T47D (cell line): ENCODE data around the gene HLA-E.
"Not testable (repeated sequence)": the region's sequence is repeated elsewhere in the genome, so short reads cannot be mapped to it uniquely, and the experiment has no call there.

Source experiments
- DNase-seq, 2 experiments: peaks; one replicate each; pipeline versions ENCODE4 v3.0.0 to v3.0.0-alpha.2; 2011 to 2012; ENCODE audit warnings: low read depth in 1 of 2, low spot score in 1 of 2
- JUND ChIP-seq: IDR thresholded peaks from 2 replicates; pipeline ENCODE4 v1.6.1; 2012; ENCODE audit warnings: low read depth
- in situ Hi-C: cut with HindIII; loops from 2 replicates; pipeline ENCODE4 v1.10.0; 2016; ENCODE audit warnings: low sequenced_read_pairs, low pct_unique_long_range_greater_than_20kb

The HLA-E gene

GRCh38 chr6:30461055-30461454 lies 28.3 kb upstream of the HLA-E start:
- TF ChIP-seq JUND = no peak
- in situ Hi-C loops = no loop called here
- no peak for DNase-seq

GRCh38 chr6:30462482-30462881 lies 26.8 kb upstream of the HLA-E start:
- TF ChIP-seq JUND = no peak
- in situ Hi-C loops = no loop called here
- DNase-seq = no peak

DNA sequence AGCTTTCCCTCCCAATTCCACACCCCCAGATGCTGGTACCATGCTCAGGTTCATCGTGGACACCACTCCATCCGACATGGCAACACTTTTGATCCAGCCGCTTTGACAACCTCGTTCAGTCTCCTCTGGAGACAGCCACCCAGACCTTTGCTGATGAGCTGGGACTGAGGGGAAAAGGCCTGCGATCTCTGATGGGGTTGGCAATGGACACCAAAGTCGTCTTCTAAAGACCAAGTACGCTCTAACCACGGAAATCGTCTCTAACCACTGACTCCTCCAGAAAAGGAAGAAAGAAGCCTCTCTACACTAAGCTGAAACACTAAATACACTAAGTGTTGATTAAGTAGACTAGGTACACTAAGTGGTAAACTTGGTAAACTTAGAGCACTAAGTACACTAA lies 26.1 kb upstream of the HLA-E start:
- DNase-seq = no peak
- no peak for TF ChIP-seq JUND
- in situ Hi-C loops = no loop called here

GRCh38 chr6:30463651-30464618 lies 25.4 kb upstream of the HLA-E start:
- no peak for DNase-seq
- no peak for TF ChIP-seq JUND
- in situ Hi-C loops = no loop called here

DNA sequence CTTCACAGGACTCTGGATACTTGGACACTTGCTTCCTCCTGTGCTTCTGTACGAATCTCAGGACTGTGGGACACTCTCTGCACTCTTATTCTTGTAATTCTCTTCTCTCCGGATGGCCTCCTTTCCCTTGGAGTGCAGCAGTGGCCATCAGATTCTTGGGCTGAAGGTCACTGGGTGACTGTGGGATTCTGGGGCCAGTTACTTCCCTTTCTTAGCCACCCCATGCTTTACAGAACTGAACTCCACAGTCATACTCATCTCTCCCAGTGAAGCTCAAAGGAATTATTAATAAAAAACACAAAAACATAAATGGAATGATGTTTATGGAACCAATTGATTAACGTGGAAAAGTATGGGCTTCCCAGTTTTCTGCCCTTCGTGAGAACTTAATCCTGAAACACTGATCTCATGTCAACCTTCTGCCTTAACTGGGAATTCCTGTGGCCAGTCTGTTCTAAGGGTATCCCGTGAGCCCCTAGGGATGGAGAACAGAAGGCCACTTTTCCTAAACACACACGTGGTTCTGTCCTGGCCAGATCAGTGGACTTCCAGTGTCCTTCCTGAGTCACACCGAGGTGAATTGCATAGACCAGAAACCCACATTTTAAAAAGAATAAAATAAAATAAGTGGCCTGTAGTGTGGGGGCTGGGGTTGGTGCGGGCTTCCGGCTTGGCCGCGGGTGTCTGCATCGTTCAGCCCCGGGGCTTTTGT lies 23.6 kb upstream of the HLA-E start:
- in situ Hi-C loops = no loop called here
- no peak for TF ChIP-seq JUND
- no peak for DNase-seq

DNA sequence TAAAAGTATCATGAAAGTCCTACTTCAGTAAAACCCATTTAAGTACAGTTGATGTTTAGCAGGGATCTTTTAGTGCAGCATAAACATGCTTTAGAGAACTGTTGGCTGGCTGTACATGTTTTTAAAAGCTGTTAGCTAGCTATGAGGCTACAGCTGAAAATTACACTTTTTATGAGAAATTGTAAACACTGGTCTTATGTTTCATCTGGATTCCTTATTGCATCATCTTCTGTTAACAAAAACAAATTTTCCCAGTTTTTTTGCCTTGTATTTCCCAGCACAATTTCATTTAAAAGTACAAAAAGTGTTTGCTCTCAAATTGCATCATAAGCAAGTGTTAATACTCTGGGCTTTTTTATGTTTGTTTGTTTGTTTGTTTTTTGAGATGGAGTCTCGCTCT lies 18.3 kb upstream of the HLA-E start:
- in situ Hi-C loops = no loop called here
- no peak for TF ChIP-seq JUND
- DNase-seq = no peak

GRCh38 chr6:30475116-30475515 lies 14.2 kb upstream of the HLA-E start:
- in situ Hi-C loops, DNase-seq: not testable (repeated sequence)

DNA sequence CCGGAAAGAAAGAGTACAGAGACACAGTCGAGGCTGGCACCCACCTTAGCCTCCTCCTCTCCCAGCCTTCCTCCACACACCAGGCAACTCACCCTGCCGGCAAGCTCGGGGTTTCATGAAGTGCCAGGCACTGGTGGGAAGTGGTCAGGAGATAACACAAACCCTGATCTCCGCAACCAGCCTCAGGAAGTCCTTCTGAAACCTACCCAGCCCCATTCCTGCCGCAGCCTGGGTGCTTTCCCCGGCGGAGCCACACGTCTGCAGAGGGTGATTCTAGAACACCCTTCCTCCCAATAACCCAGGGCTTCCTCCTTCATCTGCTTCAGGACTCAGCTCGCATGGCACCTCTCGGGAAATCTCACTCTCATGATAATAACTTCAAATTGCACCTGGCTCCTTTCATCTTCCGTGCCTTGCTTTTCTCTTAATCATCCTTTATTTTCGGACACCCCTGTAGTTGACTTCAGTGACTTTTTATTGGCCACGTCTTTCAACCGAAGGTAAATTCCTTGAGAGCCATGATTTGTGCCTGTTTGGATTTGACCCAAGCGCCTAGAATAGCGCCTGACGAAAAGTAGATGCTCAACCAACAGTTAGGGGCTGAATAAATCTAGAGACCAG lies 8.7 kb upstream of the HLA-E start:
- no peak for DNase-seq
- in situ Hi-C loops = no loop called here
- TF ChIP-seq JUND = no peak

DNA sequence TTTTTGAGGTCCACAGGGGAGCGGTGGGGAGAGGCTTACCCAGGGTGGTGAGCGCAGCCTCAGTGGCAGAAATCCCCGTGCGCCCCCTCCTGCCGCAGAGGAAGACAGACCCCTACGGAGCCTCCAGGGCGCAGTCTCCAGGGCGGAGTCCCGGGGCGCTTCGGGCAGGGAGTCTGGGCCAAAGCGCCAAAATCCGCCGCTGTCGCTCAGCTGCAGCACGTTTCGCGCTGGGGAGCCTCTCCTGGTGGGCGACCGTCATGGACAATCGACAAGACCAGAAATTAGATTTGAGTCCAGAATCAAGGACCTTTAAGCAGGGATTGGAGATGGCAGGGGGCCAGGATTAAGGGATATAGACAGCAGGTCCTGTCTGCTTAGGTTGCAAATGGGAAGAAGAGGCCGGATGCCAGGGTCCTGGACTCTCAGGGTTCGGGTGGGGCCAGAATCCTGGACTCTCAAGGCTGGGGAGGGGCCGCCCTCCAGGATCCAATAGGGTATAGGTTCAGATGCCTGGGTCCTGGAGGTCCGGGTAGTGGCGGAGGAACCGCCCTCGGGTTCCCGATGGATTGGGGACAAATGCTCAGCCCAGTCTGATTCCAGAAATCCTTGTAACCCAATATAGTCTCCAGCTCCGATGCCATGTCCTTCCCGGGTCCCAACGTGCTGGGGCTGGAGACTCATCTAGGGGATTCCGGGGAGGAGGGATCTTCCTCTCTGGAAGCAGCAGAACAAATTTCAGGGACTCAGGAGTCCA lies 7.9 kb upstream of the HLA-E start:
- no peak for DNase-seq
- no peak for TF ChIP-seq JUND
- in situ Hi-C loops = no loop called here

DNA sequence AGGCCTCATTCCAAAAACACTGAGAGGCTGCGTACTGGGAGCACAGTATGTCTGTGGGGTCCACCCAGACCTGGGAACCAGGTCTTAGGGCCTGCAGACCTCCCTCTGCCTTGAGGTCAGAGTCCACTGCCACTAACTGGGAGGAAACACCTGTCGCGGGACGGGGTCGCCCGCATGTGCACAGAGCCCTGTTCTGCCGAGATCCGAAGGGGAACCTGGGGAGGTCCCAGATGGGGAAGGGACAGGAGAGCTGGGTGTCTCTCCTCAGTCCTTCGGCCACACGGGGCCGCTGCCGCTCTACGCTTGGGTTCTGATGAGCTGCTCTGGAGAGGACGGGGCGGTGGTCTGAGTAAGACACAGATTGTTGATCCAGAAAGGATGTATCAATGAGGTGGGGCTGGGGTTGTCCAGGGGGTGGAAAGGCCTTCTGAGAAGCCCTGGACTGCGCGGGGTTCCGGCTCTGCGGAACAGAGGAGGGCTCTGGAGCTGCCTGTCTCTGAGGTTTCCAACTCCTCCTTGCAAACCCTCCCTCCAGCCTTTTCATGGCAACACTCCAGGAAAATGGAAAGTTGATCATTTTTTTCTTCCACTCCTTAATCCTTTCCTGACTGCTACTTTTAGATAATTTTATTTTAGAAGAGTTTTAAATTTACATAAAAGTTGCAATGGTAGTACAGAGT lies 7.2 kb upstream of the HLA-E start:
- peak; percentile 63 to 75 for DNase-seq
- in situ Hi-C loops = not testable (repeated sequence)

- in situ Hi-C loops = no loop called here
- no peak for TF ChIP-seq JUND
- DNase-seq = peak in 1 of 2 experiments; percentile 74
Measured at GRCh38 chr6:30483677-30484279, 5.5 kb upstream of the HLA-E start.
